Measurements from ENCODE around the gene TOGARAM2. TPM values are rescaled to one million over a fixed set of nuclear protein-coding genes. Genes with fewer than 3 reads are reported as not detected.

TOGARAM2 gene
- total RNA-seq, 2 experiments from 2014 or later = 0.03 TPM; not detected in 1

- no peak overlapping the region for H3K4me3 ChIP-seq (ENCODE audit: low read depth, low read length, poor library complexity, severe bottlenecking)
- H3K79me2 ChIP-seq (ENCODE audit: insufficient read depth, low read depth, low read length) = no peaks in the 10 kb centered on the region
- no peaks in the 10 kb centered on the region for H3K4me1 ChIP-seq (ENCODE audit: insufficient read depth, low read length, poor library complexity, severe bottlenecking)
- TF ChIP-seq EZH2phosphoT487 (IDR thresholded peaks at IDR 0.05; ENCODE audit: borderline replicate concordance, low read depth, low read length) = no peak
- no peak for TF ChIP-seq CTCF (conservative IDR thresholded peaks at IDR 0.05; ENCODE audit: low read length)
- no TSS peak for BruUV-seq (replicated peaks)
- no peaks in the 10 kb centered on the region for H3K9me2 ChIP-seq (ENCODE audit: insufficient read depth, low read length)
- no peaks in the 10 kb centered on the region for H4K20me1 ChIP-seq (ENCODE audit: insufficient read depth, low read length)
- CTCF ChIA-PET (ENCODE audit: unreplicated experiment) = no interaction called here
- H2AFZ ChIP-seq (ENCODE audit: low read length) = no peak overlapping the region
- POLR2A ChIA-PET = interaction anchor here (0.5 to 0.6 kb wide), 2 partner anchors 701 to 709 kb away, joined by 3 to 4 read pairs; no protein-coding TSS in a partner anchor
- no peaks in the 10 kb centered on the region for H3K36me3 ChIP-seq (ENCODE audit: insufficient read depth, low read length)
- DNase-seq (ENCODE audit: low spot score) = no peak
- H3K27ac ChIP-seq (ENCODE audit: low read depth, low read length, poor library complexity, severe bottlenecking) = no peak overlapping the region
- H3K4me2 ChIP-seq (ENCODE audit: low read length) = no peak overlapping the region
- H3K9me3 ChIP-seq (ENCODE audit: low read length) = no peaks in the 10 kb centered on the region
- intact Hi-C loops (cut with micrococcal nuclease; ENCODE audit: unreplicated experiment) = no loop called here
These were observed 35.4 kb downstream of the TOGARAM2 start for GRCh38 chr2:29016504-29016903.

GRCh38 chr2:29017716-29018435, 36.8 kb downstream of the TOGARAM2 start:
- TF ChIP-seq EZH2phosphoT487 (IDR thresholded peaks at IDR 0.05; ENCODE audit: borderline replicate concordance, low read depth, low read length) (no peak), CTCF (conservative IDR thresholded peaks at IDR 0.05; ENCODE audit: low read length) (no peak)
- Histone ChIP-seq H3K4me2 (ENCODE audit: low read length) (no peak overlapping the region), H3K4me3 (ENCODE audit: low read depth, low read length, poor library complexity, severe bottlenecking) (no peak overlapping the region), H3K79me2 (ENCODE audit: insufficient read depth, low read depth, low read length) (no peaks in the 10 kb centered on the region), H3K4me1 (ENCODE audit: insufficient read depth, low read length, poor library complexity, severe bottlenecking) (no peaks in the 10 kb centered on the region), H2AFZ (ENCODE audit: low read length) (no peak overlapping the region), H4K20me1 (ENCODE audit: insufficient read depth, low read length) (no peaks in the 10 kb centered on the region), H3K27ac (ENCODE audit: low read depth, low read length, poor library complexity, severe bottlenecking) (no peak overlapping the region), H3K9me2 (ENCODE audit: insufficient read depth, low read length) (no peaks in the 10 kb centered on the region), H3K36me3 (ENCODE audit: insufficient read depth, low read length) (no peaks in the 10 kb centered on the region), H3K9me3 (ENCODE audit: low read length) (no peaks in the 10 kb centered on the region)
- POLR2A ChIA-PET = interaction anchor here (0.8 kb wide), 1 partner anchor 58 kb away, joined by 4 read pairs; no protein-coding TSS in a partner anchor
- CTCF ChIA-PET (ENCODE audit: unreplicated experiment) = no interaction called here
- intact Hi-C loops (cut with micrococcal nuclease; ENCODE audit: unreplicated experiment) = no loop called here
- DNase-seq (ENCODE audit: low spot score) = no peak
- BruUV-seq (replicated peaks) = no TSS peak

GRCh38 chr2:29021886-29022285, 40.8 kb downstream of the TOGARAM2 start:
- Histone ChIP-seq H3K9me2 (ENCODE audit: insufficient read depth, low read length) (no peaks in the 10 kb centered on the region), H3K36me3 (ENCODE audit: insufficient read depth, low read length) (no peaks in the 10 kb centered on the region), H2AFZ (ENCODE audit: low read length) (no peak overlapping the region), H4K20me1 (ENCODE audit: insufficient read depth, low read length) (no peaks in the 10 kb centered on the region), H3K4me3 (ENCODE audit: low read depth, low read length, poor library complexity, severe bottlenecking) (no peak overlapping the region), H3K4me1 (ENCODE audit: insufficient read depth, low read length, poor library complexity, severe bottlenecking) (no peaks in the 10 kb centered on the region), H3K27ac (ENCODE audit: low read depth, low read length, poor library complexity, severe bottlenecking) (no peak overlapping the region), H3K79me2 (ENCODE audit: insufficient read depth, low read depth, low read length) (no peaks in the 10 kb centered on the region), H3K9me3 (ENCODE audit: low read length) (no peaks in the 10 kb centered on the region), H3K4me2 (ENCODE audit: low read length) (no peak overlapping the region)
- TF ChIP-seq EZH2phosphoT487 (IDR thresholded peaks at IDR 0.05; ENCODE audit: borderline replicate concordance, low read depth, low read length) (no peak), CTCF (conservative IDR thresholded peaks at IDR 0.05; ENCODE audit: low read length) (no peak)
- DNase-seq (ENCODE audit: low spot score) = no peak
- no TSS peak for BruUV-seq (replicated peaks)
- ChIA-PET POLR2A (no interaction called here), CTCF (ENCODE audit: unreplicated experiment) (no interaction called here)
- intact Hi-C loops (cut with micrococcal nuclease; ENCODE audit: unreplicated experiment) = no loop called here

Data from OCI-LY7 (cell line).